IPS-15b (cell line): ENCODE results near the gene HAGH.

Source experiments
- H3K27me3 ChIP-seq: one replicate; pipeline ENCODE4 v1.6.1; 2013; ENCODE audit warnings: low read length; ENCODE audit not compliant: control insufficient read depth, insufficient read depth
- H3K36me3 ChIP-seq: one replicate; pipeline ENCODE4 v1.6.1; 2013; ENCODE audit warnings: low read length; ENCODE audit not compliant: control insufficient read depth, insufficient read depth
- H3K4me1 ChIP-seq: one replicate; pipeline ENCODE4 v1.6.1; 2013; ENCODE audit warnings: mild to moderate bottlenecking, low read length; ENCODE audit not compliant: control insufficient read depth, insufficient read depth
- H3K4me3 ChIP-seq: one replicate; pipeline ENCODE4 v1.5.1; 2013; ENCODE audit warnings: low read depth, low read length
- H3K9ac ChIP-seq: one replicate; pipeline ENCODE4 v1.6.1; 2013; ENCODE audit warnings: low read depth, mild to moderate bottlenecking, low read length
- H3K9me3 ChIP-seq: one replicate; pipeline ENCODE4 v1.6.1; 2013; ENCODE audit warnings: mild to moderate bottlenecking, low read length; ENCODE audit not compliant: control insufficient read depth, insufficient read depth

HAGH gene

GRCh38 chr16:1780677-1781072 is 46.0 kb downstream of the HAGH start:
- no peaks in the 10 kb centered on the region for H3K4me1 ChIP-seq
- H3K9me3 ChIP-seq = no peaks in the 10 kb centered on the region
- H3K9ac ChIP-seq = no peak overlapping the region
- no peak overlapping the region for H3K4me3 ChIP-seq
- no peaks in the 10 kb centered on the region for H3K27me3 ChIP-seq
- H3K36me3 ChIP-seq = peaks cover 35% of the 10 kb centered on the region

GRCh38 chr16:1779741-1780676 is 46.6 kb downstream of the HAGH start:
- H3K4me3 ChIP-seq = no peak overlapping the region
- no peaks in the 10 kb centered on the region for H3K4me1 ChIP-seq
- H3K9ac ChIP-seq = no peak overlapping the region
- peaks cover 38% of the 10 kb centered on the region for H3K36me3 ChIP-seq
- no peaks in the 10 kb centered on the region for H3K9me3 ChIP-seq
- no peaks in the 10 kb centered on the region for H3K27me3 ChIP-seq

GRCh38 chr16:1779234-1779701 is 47.4 kb downstream of the HAGH start:
- no peaks in the 10 kb centered on the region for H3K4me1 ChIP-seq
- no peaks in the 10 kb centered on the region for H3K9me3 ChIP-seq
- H3K4me3 ChIP-seq = no peak overlapping the region
- H3K36me3 ChIP-seq = peaks cover 39% of the 10 kb centered on the region
- H3K27me3 ChIP-seq = no peaks in the 10 kb centered on the region
- H3K9ac ChIP-seq = no peak overlapping the region

GRCh38 chr16:1778200-1779179 is 48.1 kb downstream of the HAGH start:
- no peaks in the 10 kb centered on the region for H3K4me1 ChIP-seq
- no peaks in the 10 kb centered on the region for H3K9me3 ChIP-seq
- no peaks in the 10 kb centered on the region for H3K27me3 ChIP-seq
- no peak overlapping the region for H3K9ac ChIP-seq
- H3K4me3 ChIP-seq = no peak overlapping the region
- H3K36me3 ChIP-seq = peaks cover 39% of the 10 kb centered on the region

- Histone ChIP-seq H3K4me1 (no peaks in the 10 kb centered on the region), H3K4me3 (no peak overlapping the region), H3K9ac (no peak overlapping the region), H3K9me3 (no peaks in the 10 kb centered on the region), H3K36me3 (peaks cover 41% of the 10 kb centered on the region), H3K27me3 (no peaks in the 10 kb centered on the region)
Observed at GRCh38 chr16:1777375-1778199, 49.0 kb downstream of the HAGH start.

- no peak overlapping the region for H3K9ac ChIP-seq
- no peaks in the 10 kb centered on the region for H3K4me1 ChIP-seq
Observed at GRCh38 chr16:1776991-1777374, 49.6 kb downstream of the HAGH start.

GRCh38 chr16:1776672-1776955 is 50.0 kb downstream of the HAGH start:
- Histone ChIP-seq H3K9me3 (no peaks in the 10 kb centered on the region), H3K36me3 (peaks cover 41% of the 10 kb centered on the region), H3K4me3 (no peak overlapping the region), H3K9ac (no peak overlapping the region), H3K27me3 (no peaks in the 10 kb centered on the region), H3K4me1 (no peaks in the 10 kb centered on the region)

More at GRCh38 chr16:1776991-1777374, 49.6 kb downstream of the HAGH start:
- Histone ChIP-seq H3K9me3 (no peaks in the 10 kb centered on the region), H3K4me3 (no peak overlapping the region), H3K36me3 (peaks cover 41% of the 10 kb centered on the region), H3K27me3 (no peaks in the 10 kb centered on the region)

GRCh38 chr16:1775846-1776671 is 50.6 kb downstream of the HAGH start:
- no peaks in the 10 kb centered on the region for H3K4me1 ChIP-seq
- H3K9me3 ChIP-seq = no peaks in the 10 kb centered on the region
- no peak overlapping the region for H3K9ac ChIP-seq
- H3K27me3 ChIP-seq = no peaks in the 10 kb centered on the region
- H3K4me3 ChIP-seq = no peak overlapping the region
- peaks cover 41% of the 10 kb centered on the region for H3K36me3 ChIP-seq

- Histone ChIP-seq H3K4me1 (no peaks in the 10 kb centered on the region), H3K36me3 (peaks cover 38% of the 10 kb centered on the region)
Observed at GRCh38 chr16:1775006-1775845, 51.4 kb downstream of the HAGH start.

GRCh38 chr16:1774448-1774780 is 52.2 kb downstream of the HAGH start:
- peaks cover 2% of the 10 kb centered on the region for H3K4me1 ChIP-seq
- peaks cover 33% of the 10 kb centered on the region for H3K36me3 ChIP-seq
- peak overlapping the region; percentile 12 for H3K9ac ChIP-seq
- no peaks in the 10 kb centered on the region for H3K9me3 ChIP-seq
- no peaks in the 10 kb centered on the region for H3K27me3 ChIP-seq
- no peak overlapping the region for H3K4me3 ChIP-seq

More at GRCh38 chr16:1775006-1775845, 51.4 kb downstream of the HAGH start:
- Histone ChIP-seq H3K9me3 (no peaks in the 10 kb centered on the region), H3K27me3 (no peaks in the 10 kb centered on the region), H3K4me3 (no peak overlapping the region), H3K9ac (no peak overlapping the region)
